ENCODE measurements around the gene LSMEM2.
"Not testable (repeated sequence)": the region's sequence is repeated elsewhere in the genome, so short reads cannot be mapped to it uniquely, and the experiment has no call there.

Gene LSMEM2

GRCh38 chr3:50284121-50284520, 5.2 kb downstream of the LSMEM2 start:
- DNase-seq: not testable (repeated sequence)

GRCh38 chr3:50286322-50287227, 7.7 kb downstream of the LSMEM2 start:
- no peak for DNase-seq

GRCh38 chr3:50287262-50287661, 8.4 kb downstream of the LSMEM2 start:
- DNase-seq: no peak

- no peak for DNase-seq
These were observed 9.6 kb downstream of the LSMEM2 start for GRCh38 chr3:50288387-50289007.

GRCh38 chr3:50289130-50289529, 10.2 kb downstream of the LSMEM2 start:
- DNase-seq: no peak

GRCh38 chr3:50290161-50290641, 11.3 kb downstream of the LSMEM2 start:
- no peak for DNase-seq

- peak; percentile 83 for DNase-seq
These were observed 13.5 kb downstream of the LSMEM2 start, which contains the start of gene IFRD2 for GRCh38 chr3:50292159-50293078. TSS of gene IFRD2 (minus strand) at chr3:50292429. CDS start at chr3:50292274, 155 bp downstream.

GRCh38 chr3:50293079-50293801, 14.4 kb downstream of the LSMEM2 start:
- no peak for DNase-seq

GRCh38 chr3:50294089-50294488, 15.2 kb downstream of the LSMEM2 start:
- no peak for DNase-seq

- no peak for DNase-seq
These were observed 15.9 kb downstream of the LSMEM2 start for GRCh38 chr3:50294492-50295403.

- no peak for DNase-seq
These were observed 16.9 kb downstream of the LSMEM2 start for GRCh38 chr3:50295553-50296431.

GRCh38 chr3:50296721-50297383, 18.0 kb downstream of the LSMEM2 start:
- DNase-seq: no peak

GRCh38 chr3:50297384-50297775, 18.5 kb downstream of the LSMEM2 start:
- DNase-seq: no peak

GRCh38 chr3:50297896-50298725, 19.2 kb downstream of the LSMEM2 start:
- no peak for DNase-seq

- DNase-seq: peak; percentile 89
These were observed 20.1 kb downstream of the LSMEM2 start, which contains the start of the genes HYAL3 and NAA80 for GRCh38 chr3:50298836-50299637. TSS of gene HYAL3 (minus strand) at chr3:50299405. CDS start at chr3:50295602, 3,803 bp downstream. TSS of gene NAA80 (minus strand) at chr3:50299405. CDS start at chr3:50297463, 1,942 bp downstream.

GRCh38 chr3:50299638-50299928, 20.7 kb downstream of the LSMEM2 start:
- DNase-seq: no peak

- no peak for DNase-seq
These were observed 21.2 kb downstream of the LSMEM2 start for GRCh38 chr3:50299929-50300680.
